HPDE6-E6E7 (cell line): ENCODE measurements around the gene CEL.
"Not testable (repeated sequence)": the region's sequence is repeated elsewhere in the genome, so short reads cannot be mapped to it uniquely, and the experiment has no call there.

Source experiments
- DNase-seq: peaks from one replicate; pipeline ENCODE4 v3.0.0; 2011; ENCODE audit warnings: missing footprints; ENCODE audit errors: extremely low spot score

The CEL gene

DNA sequence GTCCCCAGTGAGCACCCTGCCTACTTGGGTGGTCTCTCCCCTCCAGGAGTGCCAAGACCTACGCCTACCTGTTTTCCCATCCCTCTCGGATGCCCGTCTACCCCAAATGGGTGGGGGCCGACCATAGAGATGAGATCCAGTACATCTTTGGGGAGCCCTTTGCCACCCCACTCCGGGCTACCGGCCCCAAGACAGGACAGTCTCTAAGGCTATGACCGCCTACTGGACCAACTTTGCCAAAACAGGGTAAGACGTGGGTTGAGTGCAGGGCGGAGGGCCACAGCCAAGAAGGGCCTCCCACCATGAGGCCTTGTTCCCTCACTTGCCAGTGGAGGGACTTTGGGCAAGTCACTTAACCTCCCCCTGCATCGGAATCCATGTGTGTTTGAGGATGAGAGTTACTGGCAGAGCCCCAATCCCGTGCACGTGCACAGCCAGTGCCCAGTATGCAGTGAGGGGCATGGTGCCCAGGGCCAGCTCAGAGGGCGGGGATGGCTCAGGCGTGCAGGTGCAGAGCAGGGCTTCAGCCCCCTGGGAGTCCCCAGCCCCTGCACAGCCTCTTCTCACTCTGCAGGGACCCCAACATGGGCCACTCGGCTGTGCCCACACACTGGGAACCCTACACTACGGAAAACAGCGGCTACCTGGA is 24.6 kb downstream of the CEL start:
- not testable (repeated sequence) for DNase-seq

- DNase-seq: no peak
Observed at GRCh38 chr9:133086894-133087293, 25.1 kb downstream of the CEL start.

DNA sequence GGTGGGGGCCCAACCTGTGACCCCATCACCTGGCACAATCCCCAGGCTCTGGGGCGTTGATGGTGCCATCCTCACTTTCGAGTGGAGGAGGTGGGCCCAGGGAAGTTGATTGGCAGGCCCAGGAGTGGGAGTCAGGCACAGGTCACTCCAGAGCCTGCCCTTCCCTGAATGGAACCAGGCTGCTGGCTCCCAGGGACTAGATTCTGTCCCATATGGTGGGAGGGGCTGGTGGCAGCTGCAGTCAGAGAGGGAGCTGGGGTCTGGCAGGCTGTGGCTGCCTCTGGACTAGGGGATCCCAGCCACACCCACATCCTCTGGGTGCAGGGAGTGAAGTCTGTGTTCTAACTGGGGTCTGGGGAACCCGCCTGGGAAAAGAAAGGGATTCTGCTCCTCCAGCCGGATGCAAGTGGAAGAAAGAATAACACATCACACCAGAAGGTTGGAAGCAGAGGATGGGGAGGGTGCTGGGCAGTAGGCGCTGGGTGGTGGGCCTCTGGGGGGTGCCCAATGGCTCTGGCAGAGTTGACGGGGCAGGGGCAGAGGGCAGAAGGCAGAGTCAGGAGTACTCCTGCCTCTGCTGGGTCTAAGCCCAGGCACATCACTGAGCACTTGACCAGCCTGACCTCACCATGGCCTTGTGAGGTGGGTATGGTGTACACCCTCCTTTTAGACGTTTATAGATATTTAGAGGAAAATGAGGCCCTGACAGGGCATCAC is 25.8 kb downstream of the CEL start:
- DNase-seq: no peak

DNA sequence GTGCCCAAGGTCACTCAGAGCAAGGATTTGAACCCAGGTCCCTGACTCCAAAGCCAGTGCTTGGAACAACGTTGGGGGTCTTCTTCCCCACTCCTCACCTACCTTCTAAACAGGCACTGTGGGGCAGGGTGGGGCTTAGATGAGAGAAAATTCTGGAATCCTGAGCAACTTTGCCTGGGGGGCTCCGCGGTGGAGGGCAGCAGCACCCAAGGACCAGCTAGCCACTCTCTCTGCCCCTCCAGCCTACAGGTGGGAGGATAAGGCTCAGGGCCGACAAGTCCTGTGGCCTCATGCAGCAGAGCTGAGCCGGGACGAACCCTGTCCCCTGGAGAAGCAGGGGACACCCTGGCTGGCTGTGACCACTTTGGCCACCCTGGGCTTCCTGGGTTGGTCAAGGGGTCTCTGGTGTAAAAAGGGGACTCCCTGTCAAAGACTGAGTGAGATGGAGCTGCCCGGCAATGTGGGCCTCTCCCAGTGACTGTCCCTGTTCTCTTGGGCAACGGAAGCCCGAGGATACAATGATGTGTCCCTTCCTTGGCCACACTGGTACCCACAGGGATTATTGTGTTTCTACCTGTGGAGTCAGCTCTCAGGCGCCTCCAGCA is 26.5 kb downstream of the CEL start:
- no peak for DNase-seq

- DNase-seq: no peak
Observed at GRCh38 chr9:133088756-133089155, 27.0 kb downstream of the CEL start.

GRCh38 chr9:133089271-133089671 is 27.5 kb downstream of the CEL start:
- no peak for DNase-seq

- DNase-seq: no peak
Observed at GRCh38 chr9:133090187-133090586, 28.4 kb downstream of the CEL start.

- no peak for DNase-seq
Observed at GRCh38 chr9:133090752-133091385, 29.1 kb downstream of the CEL start.

GRCh38 chr9:133094351-133094750 is 32.6 kb downstream of the CEL start:
- not testable (repeated sequence) for DNase-seq

- DNase-seq: no peak
Observed at GRCh38 chr9:133094842-133095393, 33.1 kb downstream of the CEL start.

DNA sequence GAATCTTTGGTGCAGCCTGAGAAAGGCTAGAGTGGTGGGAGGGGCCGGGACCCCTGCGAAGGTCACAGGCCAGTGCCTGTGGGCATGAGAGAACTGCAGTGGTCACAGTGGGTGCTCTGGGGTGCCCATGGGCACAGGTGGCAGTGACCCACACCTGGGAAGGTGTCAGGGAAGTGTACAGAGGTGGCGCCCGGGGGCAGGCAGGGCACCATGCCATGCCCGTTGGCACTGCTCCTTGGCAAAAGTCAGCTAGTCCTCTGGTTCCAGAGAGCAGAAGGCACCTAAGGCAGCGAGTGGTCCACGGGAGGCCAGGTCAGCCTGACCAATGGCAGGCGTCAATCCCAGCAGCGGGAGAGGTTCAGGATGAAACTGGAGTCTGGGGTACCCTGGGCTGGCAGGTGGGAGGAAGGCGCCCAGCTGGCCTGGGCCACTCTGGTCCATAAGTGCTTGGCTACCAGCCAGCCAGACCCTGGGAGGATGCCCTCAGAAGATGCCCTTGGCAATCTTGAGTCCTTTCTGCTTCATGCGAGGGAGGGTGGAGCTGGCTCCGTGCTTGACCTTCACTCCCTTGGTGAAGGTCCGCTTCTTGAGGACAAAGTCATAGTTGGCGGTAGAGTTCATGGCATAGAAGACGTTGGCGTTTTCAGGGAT is 36.4 kb downstream of the CEL start:
- no peak for DNase-seq

DNA sequence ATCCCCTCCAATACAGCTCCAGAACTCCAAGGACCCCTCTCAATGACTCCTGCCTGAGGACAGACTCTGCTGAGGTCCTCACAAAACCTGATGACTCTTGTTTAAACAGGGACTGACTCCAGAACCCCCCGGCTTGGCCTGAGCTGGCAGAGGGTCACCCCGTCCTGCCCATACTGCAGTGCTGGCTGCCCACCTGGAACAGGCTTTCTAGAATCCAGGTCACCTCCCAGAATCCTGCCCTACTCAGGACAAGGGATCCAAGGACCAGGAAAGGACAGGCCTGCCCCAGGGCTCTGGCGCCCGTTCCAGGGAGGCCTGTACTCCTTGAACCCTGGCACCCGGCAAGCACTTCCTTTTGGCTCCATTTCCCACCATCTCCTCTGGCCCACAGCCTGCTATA is 37.1 kb downstream of the CEL start:
- DNase-seq: no peak

GRCh38 chr9:133099726-133100505 is 38.1 kb downstream of the CEL start:
- DNase-seq: no peak

GRCh38 chr9:133100506-133101355 is 39.0 kb downstream of the CEL start:
- DNase-seq: no peak

DNA sequence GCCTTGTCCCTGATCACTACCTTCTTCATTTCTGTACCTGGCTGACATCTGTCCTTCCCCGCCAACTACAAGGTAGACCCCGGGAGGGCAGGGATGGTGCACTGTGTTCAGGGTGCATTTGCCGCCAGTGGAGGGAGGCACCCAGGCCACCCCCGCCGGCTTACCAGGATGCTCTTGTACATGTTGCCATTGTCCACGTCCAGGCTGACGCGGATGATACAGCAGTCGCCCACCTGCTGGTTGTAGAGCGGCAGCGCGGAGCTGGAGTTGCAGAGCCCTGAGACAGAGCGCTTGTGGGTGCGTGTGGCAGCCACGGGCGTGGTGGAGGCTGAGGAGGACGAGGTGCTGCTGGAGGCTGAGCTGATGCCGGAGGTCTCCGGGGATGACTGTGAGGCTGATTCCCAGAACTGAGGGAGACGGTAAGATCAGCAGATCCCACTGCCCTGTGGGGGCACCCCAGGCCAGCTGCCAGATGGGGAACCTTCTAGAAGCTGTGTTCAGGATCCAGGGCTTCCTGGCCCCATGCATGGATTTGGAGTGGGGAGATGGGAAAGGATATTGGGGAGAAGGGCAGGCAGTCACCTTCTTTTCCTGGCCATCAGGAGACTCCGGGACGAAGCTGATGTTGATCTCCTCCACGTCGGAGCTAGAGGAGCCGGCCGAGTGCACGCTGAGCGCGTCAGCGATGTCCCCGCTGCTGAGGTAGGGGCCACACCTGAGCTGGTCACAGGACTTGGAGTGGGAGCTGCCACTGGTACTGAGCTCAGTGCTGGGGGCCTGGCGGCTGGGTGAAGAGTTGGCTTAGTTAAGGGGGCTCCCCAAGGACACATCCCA is 39.8 kb downstream of the CEL start:
- DNase-seq: no peak

DNA sequence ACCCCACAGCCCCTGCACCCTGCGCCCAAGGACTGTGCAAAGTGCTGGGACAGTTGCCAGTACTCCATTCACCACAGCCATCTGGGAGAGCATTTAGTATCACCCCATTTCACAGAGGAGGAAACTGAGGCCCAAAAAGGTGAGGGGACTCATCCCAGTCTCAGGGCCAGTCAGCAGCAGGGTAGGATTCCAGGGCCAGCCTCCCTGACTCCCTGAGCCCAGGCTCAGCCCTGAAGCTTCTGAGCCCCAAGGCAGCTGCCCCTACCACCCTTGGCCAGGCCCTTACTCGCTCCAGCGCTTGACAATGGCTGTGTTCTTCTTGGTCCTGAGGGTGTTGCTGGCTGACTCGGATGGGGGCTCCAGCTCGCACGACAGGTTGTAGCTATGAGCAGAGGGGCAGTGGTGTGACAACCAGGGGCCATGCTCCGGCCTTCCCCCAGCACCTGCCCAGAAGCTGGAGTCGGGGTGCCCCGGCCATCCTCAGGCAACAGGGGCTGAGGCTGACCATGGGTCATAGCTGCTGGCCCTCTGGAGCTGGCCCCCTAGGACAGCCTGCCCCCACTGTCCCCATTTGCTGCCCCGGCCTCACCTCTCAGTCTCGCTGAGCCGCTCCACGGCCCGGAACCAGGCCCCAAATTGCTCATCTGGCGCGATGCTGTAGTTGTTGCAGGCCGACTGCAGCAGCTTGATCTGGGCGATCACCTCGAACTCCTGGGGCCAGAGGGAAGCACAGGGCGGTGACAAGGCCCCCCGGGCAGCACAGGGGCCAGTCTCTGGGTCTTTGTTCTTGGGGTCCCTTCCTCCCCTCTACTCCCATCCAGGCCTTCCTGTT is 40.6 kb downstream of the CEL start:
- no peak for DNase-seq

- no peak for DNase-seq
Observed at GRCh38 chr9:133103183-133103986, 41.6 kb downstream of the CEL start.
